ENCODE data around the gene CLDN9. TPM values are rescaled to one million over a fixed set of nuclear protein-coding genes. Genes with fewer than 3 reads are reported as not detected.

CLDN9 gene
- total RNA-seq, 1 donor from 2014 or later: not detected

DNA sequence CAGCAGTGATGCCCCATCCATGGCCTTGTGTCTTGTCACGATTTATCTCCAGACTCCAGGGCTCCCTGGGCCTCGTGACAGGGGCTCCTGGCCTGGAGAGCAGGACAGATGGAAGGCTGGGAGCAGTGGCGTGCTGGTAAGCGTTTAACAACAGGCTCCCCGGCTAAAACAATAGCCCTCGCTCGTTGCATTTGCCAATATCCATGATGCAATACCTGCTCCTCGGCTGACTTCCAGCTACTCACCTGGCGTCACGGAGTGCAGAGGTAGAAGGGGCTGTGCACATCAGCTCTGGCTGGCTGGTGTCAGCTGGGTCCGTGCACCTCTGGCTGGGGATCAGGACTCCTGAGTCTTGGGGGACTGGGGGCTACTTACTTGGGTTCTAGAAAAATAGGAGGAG lies 25.5 kb downstream of the CLDN9 start:
- DNase-seq (no peak), ATAC-seq (ENCODE audit: low read depth) (no peak)
- ChIA-PET POLR2A (interaction anchor here (1.4 kb wide), 1 partner anchor 21 kb away, joined by 4 read pairs; no protein-coding TSS in a partner anchor), CTCF (no interaction called here)
- no peak overlapping the region for H3K27ac Mint-ChIP-seq
- no peaks in the 10 kb centered on the region for H3K36me3 Mint-ChIP-seq (ENCODE audit: low read depth)
- peaks cover 10% of the 10 kb centered on the region for H3K4me1 Mint-ChIP-seq
- intact Hi-C loops (cut with micrococcal nuclease): no loop called here
- no peak overlapping the region for H3K4me3 Mint-ChIP-seq
- TF ChIP-seq, protein P1, sequence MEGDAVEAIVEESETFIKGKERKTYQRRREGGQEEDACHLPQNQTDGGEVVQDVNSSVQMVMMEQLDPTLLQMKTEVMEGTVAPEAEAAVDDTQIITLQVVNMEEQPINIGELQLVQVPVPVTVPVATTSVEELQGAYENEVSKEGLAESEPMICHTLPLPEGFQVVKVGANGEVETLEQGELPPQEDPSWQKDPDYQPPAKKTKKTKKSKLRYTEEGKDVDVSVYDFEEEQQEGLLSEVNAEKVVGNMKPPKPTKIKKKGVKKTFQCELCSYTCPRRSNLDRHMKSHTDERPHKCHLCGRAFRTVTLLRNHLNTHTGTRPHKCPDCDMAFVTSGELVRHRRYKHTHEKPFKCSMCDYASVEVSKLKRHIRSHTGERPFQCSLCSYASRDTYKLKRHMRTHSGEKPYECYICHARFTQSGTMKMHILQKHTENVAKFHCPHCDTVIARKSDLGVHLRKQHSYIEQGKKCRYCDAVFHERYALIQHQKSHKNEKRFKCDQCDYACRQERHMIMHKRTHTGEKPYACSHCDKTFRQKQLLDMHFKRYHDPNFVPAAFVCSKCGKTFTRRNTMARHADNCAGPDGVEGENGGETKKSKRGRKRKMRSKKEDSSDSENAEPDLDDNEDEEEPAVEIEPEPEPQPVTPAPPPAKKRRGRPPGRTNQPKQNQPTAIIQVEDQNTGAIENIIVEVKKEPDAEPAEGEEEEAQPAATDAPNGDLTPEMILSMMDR (IDR thresholded peaks at IDR 0.05): no peak
- H3K27me3 Mint-ChIP-seq: peaks cover 56% of the 10 kb centered on the region
- no peaks in the 10 kb centered on the region for H3K9me3 Mint-ChIP-seq

DNA sequence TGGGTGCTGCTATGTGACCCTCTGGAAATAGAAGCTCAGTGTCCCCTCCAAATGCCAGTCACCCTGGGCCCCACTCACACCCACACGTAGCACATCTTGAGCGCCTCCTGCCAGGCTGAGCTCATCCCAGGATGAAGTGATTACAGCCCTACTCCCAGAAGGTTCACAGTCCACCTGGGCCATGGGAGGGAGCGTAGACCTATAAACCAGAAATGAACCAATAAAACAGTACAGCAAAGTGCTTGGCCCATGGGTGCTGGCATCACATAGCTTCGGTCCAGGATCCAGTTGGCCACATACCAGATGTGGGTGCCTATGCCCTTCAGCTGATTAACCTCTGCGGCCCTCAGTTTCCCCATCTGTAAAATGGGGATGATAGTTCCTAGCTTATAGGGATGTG lies 26.2 kb downstream of the CLDN9 start:
- no peak for DNase-seq
- ATAC-seq (ENCODE audit: low read depth): no peak
- TF ChIP-seq, protein P1 (IDR thresholded peaks at IDR 0.05): no peak
- Mint-ChIP-seq H3K27ac (no peak overlapping the region), H3K4me3 (no peak overlapping the region), H3K36me3 (ENCODE audit: low read depth) (no peaks in the 10 kb centered on the region), H3K4me1 (peaks cover 10% of the 10 kb centered on the region), H3K9me3 (no peaks in the 10 kb centered on the region), H3K27me3 (peaks cover 55% of the 10 kb centered on the region)
- POLR2A ChIA-PET: interaction anchor here (0.6 to 1.4 kb wide), 3 partner anchors 20 to 261 kb away, joined by 3 to 4 read pairs (median 3); no protein-coding TSS in a partner anchor
- intact Hi-C loops (cut with micrococcal nuclease): no loop called here
- CTCF ChIA-PET: interaction anchor here (1.7 kb wide), 1 partner anchor 11 kb away, joined by 5 read pairs; no protein-coding TSS in a partner anchor

GRCh38 chr16:3042376-3042775 lies 29.7 kb downstream of the CLDN9 start:
- H3K36me3 Mint-ChIP-seq (ENCODE audit: low read depth): no peaks in the 10 kb centered on the region
- DNase-seq (no peak), ATAC-seq (ENCODE audit: low read depth) (no peak)
- no peak overlapping the region for H3K27ac Mint-ChIP-seq
- peaks cover 11% of the 10 kb centered on the region for H3K4me1 Mint-ChIP-seq
- H3K4me3 Mint-ChIP-seq: no peak overlapping the region
- POLR2A ChIA-PET: interaction anchor here (0.6 to 0.7 kb wide), 2 partner anchors 8 to 222 kb away, joined by 4 read pairs; no protein-coding TSS in a partner anchor
- CTCF ChIA-PET: interaction anchor here (1.5 kb wide), 1 partner anchor 11 kb away, joined by 4 read pairs; no protein-coding TSS in a partner anchor
- H3K27me3 Mint-ChIP-seq: peaks cover 54% of the 10 kb centered on the region
- intact Hi-C loops (cut with micrococcal nuclease): no loop called here
- no peaks in the 10 kb centered on the region for H3K9me3 Mint-ChIP-seq
- TF ChIP-seq, protein P1 (IDR thresholded peaks at IDR 0.05): no peak

GRCh38 chr16:3044708-3045107 lies 32.0 kb downstream of the CLDN9 start:
- no peak for DNase-seq

More at GRCh38 chr16:3044708-3045107, 32.0 kb downstream of the CLDN9 start:
- H3K27me3 Mint-ChIP-seq: peaks cover 47% of the 10 kb centered on the region
- no peaks in the 10 kb centered on the region for H3K9me3 Mint-ChIP-seq
- no peak overlapping the region for H3K27ac Mint-ChIP-seq
- TF ChIP-seq, protein P1 (IDR thresholded peaks at IDR 0.05): no peak
- CTCF ChIA-PET: interaction anchor here (0.6 to 1.6 kb wide), 2 partner anchors 11 to 85 kb away, joined by 3 to 4 read pairs; no protein-coding TSS in a partner anchor
- intact Hi-C loops (cut with micrococcal nuclease): no loop called here
- POLR2A ChIA-PET: interaction anchor here (0.5 to 1.9 kb wide), 3 partner anchors 10 to 25 kb away, joined by 3 to 6 read pairs (median 4); partner anchors contain the start of gene TNFRSF12A
- peaks cover 11% of the 10 kb centered on the region for H3K4me1 Mint-ChIP-seq
- ATAC-seq (ENCODE audit: low read depth): no peak
- peak overlapping the region; percentile 76 for H3K4me3 Mint-ChIP-seq
- H3K36me3 Mint-ChIP-seq (ENCODE audit: low read depth): no peaks in the 10 kb centered on the region

Measured in activated B cell treated with CpG ODN at 0.5 μM for 24 hours (primary cell).